Measurements from ENCODE around the gene PMPCA.

GRCh38 chr9:136389396-136389795, 21.1 kb upstream of the PMPCA start:
- no peak for TF ChIP-seq CTCF (IDR thresholded peaks at IDR 0.05)
- TF ChIP-seq POLR2A (IDR thresholded peaks at IDR 0.05): no peak
- no peak for TF ChIP-seq EP300 (IDR thresholded peaks at IDR 0.05)

Data from gastroesophageal sphincter (tissue), 3 donors.